ENCODE measurements around the gene BASP1. TPM values are rescaled to one million over a fixed set of nuclear protein-coding genes. Genes with fewer than 3 reads are reported as not detected.

Gene BASP1
- total RNA-seq, 6 donors from 2014 or later = 19.8 to 78.7 (median 32.9) TPM

- H3K4me3 ChIP-seq = peak overlapping the region in 3 of 4 donors; percentile 54 to 64 (median 59)
- no peaks in the 10 kb centered on the region for H3K36me3 ChIP-seq
- TF ChIP-seq CTCF (IDR thresholded peaks at IDR 0.05) (no peak), POLR2AphosphoS5 (IDR thresholded peaks at IDR 0.05) (no peak), EP300 (IDR thresholded peaks at IDR 0.05) (no peak), POLR2A (IDR thresholded peaks at IDR 0.05) (no peak)
- peaks cover 0 to 11% (median 5%) of the 10 kb centered on the region in 4 donors for H3K27me3 ChIP-seq
- ATAC-seq (ENCODE audit: low FRiP score in 2 of 2) (no peak), DNase-seq (no peak)
- peaks cover 15 to 34% (median 20%) of the 10 kb centered on the region in 4 donors for H3K4me1 ChIP-seq
- H3K9me3 ChIP-seq = no peaks in the 10 kb centered on the region
- no peak overlapping the region for H3K27ac ChIP-seq
- 87 to 88% methylated on average over 12 of the region's 12 CpGs for WGBS, 2 donors
These were observed 2.0 kb downstream of the BASP1 start for GRCh38 chr5:17219469-17219868.

- H3K27me3 ChIP-seq = peaks cover 0 to 11% (median 5%) of the 10 kb centered on the region in 4 donors
- H3K4me1 ChIP-seq = peaks cover 15 to 34% (median 20%) of the 10 kb centered on the region in 4 donors
- 91 to 92% methylated on average over 6 of the region's 6 CpGs for WGBS, 2 donors
- TF ChIP-seq POLR2AphosphoS5 (IDR thresholded peaks at IDR 0.05) (no peak), POLR2A (IDR thresholded peaks at IDR 0.05) (no peak), CTCF (IDR thresholded peaks at IDR 0.05) (no peak), EP300 (IDR thresholded peaks at IDR 0.05) (no peak)
- H3K27ac ChIP-seq = no peak overlapping the region
- no peak for DNase-seq
- no peak for ATAC-seq (ENCODE audit: low FRiP score in 2 of 2)
- H3K4me3 ChIP-seq = no peak overlapping the region
- no peaks in the 10 kb centered on the region for H3K36me3 ChIP-seq
- H3K9me3 ChIP-seq = no peaks in the 10 kb centered on the region
These were observed 2.6 kb downstream of the BASP1 start for GRCh38 chr5:17219992-17220391.

GRCh38 chr5:17220469-17220868 lies 3.0 kb downstream of the BASP1 start:
- TF ChIP-seq POLR2A (IDR thresholded peaks at IDR 0.05) (no peak), CTCF (IDR thresholded peaks at IDR 0.05) (no peak), EP300 (IDR thresholded peaks at IDR 0.05) (no peak), POLR2AphosphoS5 (IDR thresholded peaks at IDR 0.05) (no peak)
- ATAC-seq (ENCODE audit: low FRiP score in 2 of 2) = no peak
- WGBS, 2 donors = 85 to 88% methylated on average over 4 of the region's 4 CpGs
- no peaks in the 10 kb centered on the region for H3K36me3 ChIP-seq
- DNase-seq = no peak
- peaks cover 15 to 34% (median 20%) of the 10 kb centered on the region in 4 donors for H3K4me1 ChIP-seq
- peaks cover 0 to 11% (median 5%) of the 10 kb centered on the region in 4 donors for H3K27me3 ChIP-seq
- no peak overlapping the region for H3K27ac ChIP-seq
- no peaks in the 10 kb centered on the region for H3K9me3 ChIP-seq
- no peak overlapping the region for H3K4me3 ChIP-seq

- DNase-seq (peak in 1 of 2 donors; percentile 39), ATAC-seq (ENCODE audit: low FRiP score in 2 of 2) (no peak)
- Histone ChIP-seq H3K27me3 (peaks cover 0 to 11% (median 5%) of the 10 kb centered on the region in 4 donors), H3K27ac (no peak overlapping the region), H3K9me3 (no peaks in the 10 kb centered on the region), H3K36me3 (no peaks in the 10 kb centered on the region), H3K4me1 (peaks cover 9 to 21% (median 12%) of the 10 kb centered on the region in 4 donors), H3K4me3 (no peak overlapping the region)
- WGBS, 2 donors = 43 to 55% methylated on average over 4 of the region's 4 CpGs
- TF ChIP-seq POLR2A (IDR thresholded peaks at IDR 0.05) (no peak), POLR2AphosphoS5 (IDR thresholded peaks at IDR 0.05) (no peak), EP300 (IDR thresholded peaks at IDR 0.05) (no peak)
These were observed 4.6 kb downstream of the BASP1 start for GRCh38 chr5:17221843-17222636.

- TF ChIP-seq EP300 (IDR thresholded peaks at IDR 0.05) (no peak), POLR2AphosphoS5 (IDR thresholded peaks at IDR 0.05) (no peak), POLR2A (IDR thresholded peaks at IDR 0.05) (no peak), CTCF (IDR thresholded peaks at IDR 0.05) (no peak)
- H3K36me3 ChIP-seq = no peaks in the 10 kb centered on the region
- WGBS, 2 donors = 48 to 51% methylated on average over 2 of the region's 2 CpGs
- no peak overlapping the region for H3K27ac ChIP-seq
- no peak for DNase-seq
- ATAC-seq (ENCODE audit: low FRiP score in 2 of 2) = no peak
- H3K27me3 ChIP-seq = peaks cover 0 to 8% (median 4%) of the 10 kb centered on the region in 4 donors
- no peak overlapping the region for H3K4me3 ChIP-seq
- H3K9me3 ChIP-seq = no peaks in the 10 kb centered on the region
- H3K4me1 ChIP-seq = peaks cover 9 to 17% (median 12%) of the 10 kb centered on the region in 4 donors
These were observed 5.2 kb downstream of the BASP1 start for GRCh38 chr5:17222664-17223063.
